KG1 (cell line): ENCODE data around the gene SUGCT.

ENCODE experiments used
- DNase-seq: peaks from one replicate; lab custom pipeline; 2025; lab: John Stamatoyannopoulos, UW

Gene SUGCT

DNA sequence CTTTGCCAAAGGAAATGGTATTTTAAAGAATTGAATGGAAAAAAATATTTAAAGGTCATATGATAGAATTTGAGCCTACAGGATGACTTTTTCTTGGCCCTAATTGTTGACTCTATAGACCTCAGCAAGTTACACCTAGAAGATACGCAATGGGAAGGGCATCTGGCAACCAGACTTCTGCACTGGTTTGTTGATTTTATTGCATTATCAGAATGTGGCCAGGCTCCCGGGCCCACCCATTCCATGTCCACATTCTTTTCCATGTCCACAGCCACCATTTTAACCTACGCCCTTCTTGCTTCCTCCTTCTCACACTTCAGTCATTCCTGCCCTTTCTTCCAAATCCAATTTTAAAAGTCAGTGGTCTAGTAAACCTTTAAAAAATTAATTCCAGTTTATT, 738.4 kb downstream of the SUGCT start:
- DNase-seq, result no peak

DNA sequence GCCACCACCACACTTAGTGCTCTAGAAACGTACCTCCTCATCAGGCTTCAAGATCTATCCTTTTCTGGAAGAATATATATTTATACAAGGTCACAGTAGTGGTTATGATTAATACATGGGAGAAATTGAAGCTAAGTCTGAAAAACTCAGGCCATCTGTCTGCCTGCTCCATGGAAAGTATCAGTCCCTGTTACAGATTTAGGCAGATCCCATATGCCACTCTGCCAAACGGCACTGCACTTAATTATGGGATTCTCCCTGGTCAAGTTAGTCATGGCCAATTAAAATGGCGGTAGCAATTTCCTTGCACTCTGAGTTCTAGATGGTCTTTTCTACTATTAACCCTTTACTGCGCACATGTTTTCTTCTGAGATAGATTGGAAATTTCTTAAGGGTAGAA, 740.0 kb downstream of the SUGCT start:
- no peak for DNase-seq

DNA sequence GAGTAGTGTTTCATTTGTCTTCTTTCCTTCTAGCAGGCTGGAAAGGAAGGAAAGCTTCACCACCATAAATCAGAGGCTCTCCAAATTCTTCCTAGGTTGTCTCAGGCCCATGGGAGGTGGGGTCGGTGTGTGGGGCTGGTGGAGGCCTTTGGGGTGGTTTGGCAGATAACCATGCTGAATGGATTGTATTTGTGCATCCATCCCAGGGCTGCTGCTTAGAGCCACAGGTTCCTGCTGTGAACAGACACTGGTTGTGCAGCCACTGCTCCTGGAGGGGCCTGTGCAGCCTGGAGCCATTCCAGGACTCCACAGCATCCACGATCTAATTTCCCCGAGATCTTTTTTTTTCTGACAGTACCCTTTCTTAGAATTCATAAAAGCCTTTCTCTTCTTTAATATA, 741.8 kb downstream of the SUGCT start:
- DNase-seq, result no peak

DNA sequence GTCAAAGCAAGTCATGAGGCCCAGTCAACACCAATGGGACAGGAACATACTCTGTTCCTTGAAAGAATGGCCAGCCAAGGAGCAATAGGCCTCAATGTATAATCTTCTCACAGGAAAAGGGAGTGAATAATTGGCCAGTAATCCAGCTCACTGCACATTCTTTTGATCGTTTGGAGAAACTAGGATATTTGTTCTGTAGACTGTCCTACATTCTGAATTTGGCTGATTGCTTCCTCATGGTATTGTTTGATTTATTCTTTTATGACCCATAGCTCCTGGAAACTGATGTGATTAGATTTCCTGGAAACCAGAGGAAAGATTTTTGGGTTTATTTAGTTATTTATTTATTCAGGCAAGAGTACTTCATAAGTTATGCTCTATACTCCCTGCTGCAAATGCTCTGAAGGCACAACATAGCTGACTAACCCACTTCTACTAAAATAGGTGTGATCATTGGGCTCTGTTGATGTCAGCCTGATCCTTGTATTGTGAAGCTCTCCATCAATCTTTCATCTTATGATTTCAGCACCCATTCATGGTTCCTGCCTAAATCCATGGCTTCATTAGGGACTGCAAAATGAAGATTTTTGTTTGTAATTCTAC, 745.2 kb downstream of the SUGCT start:
- no peak for DNase-seq

DNA sequence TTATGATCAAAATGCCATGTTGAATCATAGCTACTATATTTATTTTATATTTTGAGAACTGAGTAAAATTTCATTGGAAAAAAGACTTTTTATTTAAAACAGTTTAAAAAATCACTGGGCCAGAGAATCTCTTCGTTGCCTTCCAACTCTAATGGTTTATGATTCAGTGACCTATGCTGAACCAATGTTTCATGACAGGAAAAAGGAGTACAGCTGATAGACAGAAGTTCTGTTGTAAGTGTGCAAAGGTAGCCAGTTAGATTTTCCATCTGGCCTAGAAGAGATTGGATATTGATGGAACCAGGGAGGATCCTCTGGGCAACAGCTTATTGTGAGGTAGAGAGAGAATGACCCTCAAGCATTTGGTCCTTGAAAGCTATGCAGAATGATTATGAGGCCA, 745.8 kb downstream of the SUGCT start:
- DNase-seq, result no peak

DNA sequence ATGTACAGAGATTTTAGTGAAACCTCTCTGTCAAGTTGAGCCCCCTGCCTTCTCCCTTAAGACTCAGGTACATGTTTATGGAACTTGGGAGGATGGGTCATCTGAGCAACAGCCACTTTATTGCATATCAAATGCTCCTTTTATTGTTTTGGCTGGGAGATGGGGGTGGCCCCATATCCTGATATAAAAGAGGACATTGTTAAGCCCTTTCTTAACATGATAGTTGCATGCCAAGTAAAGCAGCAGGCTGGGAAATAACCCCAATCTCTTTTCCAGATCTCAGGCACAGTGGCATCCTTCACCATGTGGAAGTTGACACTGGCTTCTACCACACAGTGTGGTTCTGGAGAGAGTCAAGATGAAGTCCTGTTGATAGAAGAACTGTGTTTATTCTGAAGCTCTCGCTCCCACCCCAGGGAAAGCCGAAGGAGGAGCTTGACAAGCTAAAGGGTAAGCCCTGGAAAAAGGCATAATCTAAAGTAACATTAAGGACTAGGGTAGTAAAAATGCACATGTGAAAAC, 746.7 kb downstream of the SUGCT start:
- no peak for DNase-seq

DNA sequence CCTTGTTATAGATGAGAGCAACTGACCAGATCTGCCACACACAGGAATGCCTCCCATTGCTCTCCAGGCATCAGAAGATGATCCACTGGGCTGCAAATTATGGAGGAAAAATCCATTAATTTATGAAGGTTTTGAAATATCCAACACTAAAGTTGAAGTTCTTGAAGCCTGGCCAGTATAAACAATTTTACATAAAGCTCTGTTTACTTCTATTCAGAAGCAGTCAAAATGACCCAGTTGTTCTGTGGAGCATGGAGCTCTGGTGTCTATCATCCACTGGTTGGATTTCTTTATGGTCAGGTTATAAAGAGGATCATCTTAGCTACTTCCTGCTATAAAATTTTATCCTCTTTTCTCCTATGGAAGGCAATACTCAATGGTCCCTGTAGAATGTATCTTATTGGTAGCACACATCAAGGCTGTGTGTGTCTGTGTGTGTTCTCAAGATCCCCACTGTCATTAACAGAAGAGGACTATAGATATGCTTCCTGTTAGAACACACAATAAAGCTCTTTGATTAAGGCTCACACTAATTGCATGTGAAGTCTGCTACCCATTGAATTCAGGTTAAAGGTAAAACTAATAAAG, 747.4 kb downstream of the SUGCT start:
- no peak for DNase-seq

DNA sequence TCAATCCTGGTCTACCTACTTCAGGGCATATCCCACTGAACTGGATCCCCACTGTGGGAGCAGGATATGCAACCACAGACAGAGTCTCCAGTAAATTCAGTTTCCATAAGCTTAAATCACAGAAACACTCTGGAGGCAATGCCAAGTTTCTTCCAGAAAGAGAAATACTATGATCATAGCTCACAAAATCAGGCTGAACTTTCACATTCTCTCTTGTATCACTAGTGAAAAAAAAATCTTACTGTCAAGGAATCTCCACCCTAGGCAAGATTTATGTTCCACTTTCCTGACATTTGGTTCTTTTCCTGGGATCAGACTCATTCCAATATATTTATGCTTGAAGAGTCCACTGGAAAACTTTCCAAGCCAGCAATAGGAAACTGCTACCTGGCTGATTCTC, 749.0 kb downstream of the SUGCT start:
- no peak for DNase-seq

DNA sequence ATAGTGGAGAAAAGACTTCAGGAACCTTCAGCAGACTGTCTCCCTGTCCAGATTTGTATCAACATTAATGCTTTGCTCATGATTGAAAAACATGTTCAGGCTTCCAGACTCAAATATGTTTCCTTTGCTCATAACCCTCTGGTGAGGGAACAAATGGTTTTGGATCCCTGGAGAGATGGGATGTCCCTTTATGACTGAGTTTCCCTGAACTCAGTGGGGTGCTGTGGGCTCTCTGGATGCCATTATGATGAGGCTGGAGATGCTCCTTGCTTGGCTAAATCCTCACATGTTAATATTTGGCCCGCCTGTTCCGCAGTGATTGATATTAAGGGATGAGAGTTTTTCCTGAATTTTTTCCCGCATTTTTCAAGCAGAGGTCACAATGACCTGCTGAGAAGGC, 749.4 kb downstream of the SUGCT start:
- no peak for DNase-seq

DNA sequence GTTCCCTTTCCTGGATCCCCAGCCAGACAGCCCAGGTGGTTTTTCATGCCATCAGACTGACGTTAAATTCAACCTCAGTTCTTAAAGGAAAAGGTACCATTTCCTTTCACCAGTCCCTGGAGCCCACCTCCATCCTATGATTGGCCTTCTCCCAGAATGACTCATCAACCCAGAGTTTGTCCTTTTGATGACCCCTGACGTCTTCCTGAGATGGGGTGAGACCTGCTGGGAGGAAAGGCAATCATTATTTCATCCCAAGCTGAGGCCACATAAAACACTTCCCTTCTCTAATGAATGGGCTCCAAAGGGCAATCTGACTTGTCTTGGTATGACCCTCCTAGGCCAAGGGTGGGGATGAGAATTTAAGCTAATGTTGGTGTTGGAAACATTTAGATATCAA, 750.7 kb downstream of the SUGCT start:
- no peak for DNase-seq

DNA sequence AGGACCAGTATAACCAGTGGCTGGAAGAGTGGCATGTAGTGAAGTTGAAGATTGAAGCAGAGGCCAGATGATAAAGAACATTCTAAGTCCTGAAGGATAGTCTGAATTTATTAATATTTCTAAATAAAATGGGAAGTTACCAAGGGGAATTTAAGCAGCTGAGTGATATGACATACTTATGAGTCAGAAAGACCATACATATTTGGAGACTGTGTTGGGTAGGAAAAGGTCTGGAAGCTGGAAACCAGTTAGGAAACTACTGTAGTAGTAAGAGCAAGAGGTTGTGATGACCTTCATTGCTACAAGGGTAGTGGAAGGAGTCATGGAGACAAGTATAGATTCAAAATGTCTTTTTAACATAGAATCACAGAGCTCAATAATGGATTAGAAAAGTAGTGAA, 752.3 kb downstream of the SUGCT start:
- DNase-seq, result no peak

DNA sequence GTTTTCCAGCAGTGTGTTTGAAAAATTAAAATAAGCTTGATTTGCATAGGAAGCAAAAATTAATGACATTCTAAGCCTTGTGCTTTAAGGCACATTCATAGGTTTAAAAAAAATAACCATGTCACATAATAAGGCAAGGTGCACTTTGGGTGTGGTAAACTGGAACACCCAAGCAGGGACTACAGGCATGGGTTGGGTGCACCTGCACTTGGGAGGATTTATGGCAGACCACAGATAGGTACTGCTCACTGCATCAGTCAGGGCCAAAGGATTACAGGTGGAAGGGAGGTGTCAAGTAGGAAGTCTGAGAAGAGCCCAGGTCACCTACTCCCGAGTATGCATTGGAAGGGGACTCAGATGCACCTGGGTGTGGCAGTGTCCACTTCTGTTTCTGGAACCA, 753.7 kb downstream of the SUGCT start:
- DNase-seq, result no peak

DNA sequence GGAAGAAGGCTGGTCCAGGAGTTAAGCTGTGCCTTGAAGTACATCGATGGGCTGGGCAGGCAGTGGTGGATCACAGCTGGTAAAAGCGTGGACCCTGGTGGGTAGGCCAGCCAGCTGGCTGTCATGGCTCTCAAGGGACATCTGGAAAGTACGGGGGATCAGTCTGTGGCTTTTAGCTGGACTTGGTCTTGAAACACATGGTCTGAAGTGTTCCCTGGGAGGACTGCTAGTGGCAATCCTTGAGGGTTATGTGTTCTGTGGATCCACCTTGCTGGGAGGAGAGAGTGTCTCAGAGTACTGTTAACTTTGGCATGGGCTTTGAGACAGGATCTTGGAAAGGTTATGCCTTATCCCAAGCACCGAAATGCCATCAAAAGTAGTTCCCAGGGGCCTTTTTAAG, 754.3 kb downstream of the SUGCT start:
- DNase-seq, result no peak

DNA sequence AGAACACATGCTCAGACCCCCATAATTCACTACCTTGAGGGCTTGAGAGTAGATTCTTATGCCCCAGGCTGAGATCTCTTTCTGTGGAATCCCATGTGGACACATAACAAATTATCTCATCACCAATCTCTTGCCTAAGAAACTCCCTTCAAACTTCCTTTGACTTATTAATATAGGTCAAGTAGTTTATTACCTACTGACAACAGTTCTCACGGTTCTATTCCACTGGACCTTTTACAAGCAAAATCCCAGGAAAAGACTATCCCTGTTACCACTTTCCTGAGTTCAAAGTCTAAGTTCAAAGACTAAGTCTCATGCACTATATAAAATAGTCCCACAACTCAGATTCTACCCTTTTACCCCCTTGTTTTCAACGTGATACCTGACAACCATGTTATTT, 754.7 kb downstream of the SUGCT start:
- no peak for DNase-seq

DNA sequence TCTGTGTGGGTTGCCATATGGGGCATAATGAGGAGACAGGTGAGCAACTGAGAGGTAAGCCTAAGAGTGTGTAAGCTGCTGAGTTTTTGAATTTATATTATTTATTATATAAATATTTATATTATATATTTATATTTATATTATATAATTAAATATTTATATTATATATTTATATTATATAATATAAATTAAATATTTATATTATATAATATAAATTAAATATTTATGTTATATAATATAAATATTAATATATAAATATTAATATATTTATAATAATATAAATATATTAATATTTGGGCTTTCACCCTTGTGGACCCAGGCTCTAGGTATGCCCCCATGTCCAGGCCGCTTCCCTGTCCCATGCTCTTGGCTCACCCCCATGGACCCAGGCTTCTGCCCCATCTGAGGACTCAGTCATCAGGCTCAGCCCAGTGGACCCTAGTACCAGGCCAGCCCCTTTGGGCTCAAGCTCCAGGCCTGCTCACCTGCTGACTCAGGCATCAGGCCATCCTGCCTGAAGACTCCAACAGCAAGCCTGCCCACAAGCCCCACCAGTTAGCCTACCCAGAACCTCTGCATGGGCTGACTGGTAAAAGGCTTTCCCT, 755.4 kb downstream of the SUGCT start:
- no peak for DNase-seq

DNA sequence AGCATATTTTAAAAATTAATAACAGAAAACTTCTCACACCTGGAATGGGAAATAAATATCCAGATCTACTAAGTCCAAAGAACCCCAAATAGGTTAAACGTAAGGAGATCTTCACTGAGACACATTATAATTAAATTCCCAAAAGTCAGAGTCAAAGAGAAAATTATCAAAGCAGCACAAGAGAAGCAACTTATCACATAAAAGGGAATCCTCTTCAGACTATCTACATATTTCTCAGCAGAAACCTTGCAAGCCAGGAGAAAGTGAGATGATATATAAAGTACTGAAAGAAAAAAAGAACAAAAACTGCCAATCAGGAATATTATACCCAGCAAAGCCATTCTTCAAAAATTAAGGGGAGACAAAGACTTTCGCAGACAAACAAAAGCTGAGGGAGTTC, 756.4 kb downstream of the SUGCT start:
- no peak for DNase-seq

DNA sequence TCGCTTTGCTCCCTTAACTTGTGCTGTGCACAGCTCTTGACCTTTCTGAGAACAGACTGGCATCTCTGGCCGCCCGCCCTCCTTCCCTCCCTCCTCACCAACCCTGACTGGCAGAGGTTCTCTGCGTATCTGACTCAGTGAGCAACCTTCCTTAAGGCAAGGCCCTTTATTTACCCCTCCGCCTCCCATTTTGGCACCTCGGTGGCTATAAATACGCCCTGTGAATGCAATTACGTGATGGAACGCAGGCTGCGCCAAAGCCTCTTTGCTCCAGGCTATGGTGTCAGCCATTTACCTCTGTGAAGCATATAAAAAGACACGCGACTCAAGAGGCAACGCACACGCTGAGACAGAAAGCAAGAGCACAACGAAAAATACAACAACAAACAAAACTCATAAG, 764.3 kb downstream of the SUGCT start:
- DNase-seq, result no peak

DNA sequence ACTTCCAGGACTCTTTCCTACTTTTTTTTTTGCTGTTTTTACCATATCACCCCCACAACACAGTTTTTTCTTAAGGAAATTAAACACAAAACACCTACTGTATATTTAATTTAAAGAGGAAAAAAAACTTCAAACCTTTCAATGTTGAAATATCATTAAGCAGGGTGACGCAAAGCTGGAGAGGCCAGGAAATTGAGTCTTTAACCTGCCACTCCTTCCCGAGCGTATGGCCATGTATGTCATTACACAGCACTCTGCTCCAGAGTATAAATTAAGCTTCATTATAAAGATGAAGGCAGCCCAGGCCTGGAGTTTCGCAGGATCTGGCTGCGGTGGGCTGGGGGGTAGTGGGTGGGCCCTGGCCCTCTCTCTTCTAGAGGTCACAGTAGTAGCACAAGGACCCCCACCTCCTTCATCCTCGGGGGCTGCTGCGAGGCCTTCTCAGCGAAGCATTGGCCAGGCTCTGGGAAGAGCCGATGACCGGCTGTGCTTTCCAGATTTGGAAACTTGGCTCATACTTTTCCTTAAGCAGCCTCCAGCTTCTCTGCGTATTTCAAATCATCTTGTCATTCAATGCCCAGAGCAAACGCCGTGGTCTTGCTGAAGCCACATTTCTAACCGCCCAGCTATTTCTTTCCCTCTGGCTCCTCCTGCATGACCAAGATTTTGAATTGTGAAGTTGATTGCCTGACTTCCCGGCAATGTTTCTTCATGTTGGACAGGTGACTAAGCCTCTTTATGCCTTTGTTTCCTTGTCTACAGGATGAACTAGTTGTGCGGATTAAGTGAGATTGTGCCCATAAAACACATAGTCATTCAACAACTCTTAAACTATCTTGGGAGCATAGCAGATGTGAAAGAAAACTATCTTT, 765.1 kb downstream of the SUGCT start:
- DNase-seq, result no peak

DNA sequence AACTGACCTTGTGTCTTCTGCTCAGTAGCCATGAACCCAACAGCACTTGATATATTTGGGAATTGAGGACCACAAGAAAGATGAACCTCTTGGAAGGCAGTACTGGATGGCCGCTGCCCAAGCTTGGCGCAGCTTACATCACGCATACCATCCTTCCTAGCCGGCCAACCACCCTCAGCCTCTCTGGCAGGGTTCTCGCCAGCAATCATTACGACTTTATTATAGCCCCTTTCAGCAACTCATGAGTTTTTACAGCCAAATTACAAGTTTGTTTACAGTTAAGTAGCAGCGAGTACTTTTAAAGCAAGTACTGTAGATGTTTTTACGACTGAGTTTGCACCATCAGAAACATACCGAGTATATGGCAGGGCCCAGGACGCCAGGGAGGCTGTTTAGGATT, 769.1 kb downstream of the SUGCT start:
- no peak for DNase-seq

DNA sequence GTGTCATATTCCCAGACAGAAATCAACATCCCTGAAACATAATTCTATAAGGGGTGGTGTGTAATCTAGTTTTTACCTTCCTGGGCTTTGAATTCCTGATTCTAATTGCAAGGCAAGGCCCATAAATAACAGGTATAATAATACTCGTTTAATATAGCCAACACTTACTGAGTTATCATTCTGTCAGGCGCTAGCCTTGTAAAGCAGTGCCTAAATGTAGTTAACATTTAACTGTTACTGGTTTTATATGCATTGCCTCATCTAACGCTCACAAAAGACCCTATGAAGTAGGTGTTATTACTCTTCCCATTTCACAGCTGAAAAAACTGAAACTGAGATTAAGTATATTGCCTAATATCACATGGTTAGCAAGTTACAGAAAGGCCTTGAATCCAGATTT, 772.5 kb downstream of the SUGCT start:
- no peak for DNase-seq

DNA sequence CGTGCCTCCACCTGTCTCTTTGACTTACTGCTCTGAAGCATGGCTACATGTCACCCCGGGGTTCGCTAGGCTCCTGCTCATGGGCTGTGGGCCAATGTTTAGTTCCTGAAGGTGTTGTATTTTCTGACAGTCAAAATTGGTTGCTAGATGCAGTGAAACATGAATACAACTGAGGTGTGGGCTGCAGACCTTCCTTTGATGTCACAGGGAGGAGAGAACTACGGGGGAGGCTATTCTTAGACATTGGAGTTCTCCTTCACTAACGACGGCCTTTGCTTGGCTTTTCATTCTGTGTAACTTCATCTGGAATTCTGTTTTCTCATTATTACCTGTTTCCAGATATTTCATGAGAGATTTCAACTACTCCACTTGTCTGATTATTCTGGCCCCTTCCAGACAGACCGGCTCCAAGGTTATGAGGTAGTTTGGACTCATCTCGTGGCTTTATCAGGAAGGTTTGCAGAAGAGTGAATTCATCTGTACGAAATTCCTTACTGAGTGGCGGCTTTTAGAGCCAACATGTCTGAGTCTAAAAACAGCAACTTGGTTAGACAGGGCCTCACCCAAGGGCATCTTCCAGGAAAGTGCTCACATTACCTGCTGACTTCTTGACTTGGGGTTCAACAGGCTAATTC, 774.7 kb downstream of the SUGCT start:
- no peak for DNase-seq
